H1 (cell line): ENCODE results near the gene CCDC116. TPM values are rescaled to one million over a fixed set of nuclear protein-coding genes. Genes with fewer than 3 reads are reported as not detected.
A peak's percentile ranks its signal among the peaks of the same experiment; 100 is the strongest.

Experiments used
- CTCF ChIA-PET: fragments of 300-600 bp; sonication (Branson Sonifier 250); formaldehyde crosslinking; loops from one replicate; lab custom pipeline; 2021; ENCODE audit not compliant: partially characterized antibody; lab: Charles Lee
- POLR2A ChIA-PET: fragments of 300-600 bp; sonication (Branson Sonifier 250); formaldehyde crosslinking; loops from one replicate; lab custom pipeline; 2021; ENCODE audit warnings: inconsistent platforms; ENCODE audit not compliant: partially characterized antibody; lab: Charles Lee
- DNase-seq, 2 experiments: peaks; one replicate each; pipeline versions ENCODE4 v3.0.0 to v3.0.0-alpha.2; 2010 to 2022; ENCODE audit warnings: low spot score in 2 of 2, low read depth in 1 of 2, mixed read lengths in 1 of 2
- FAIRE-seq: peaks from 2 replicates; lab custom pipeline; 2011; peaks lifted over from hg19 to GRCh38; lab: Jason Lieb, UNC
- H2AFZ ChIP-seq: 2 replicates; pipeline ENCODE4 v1.8.1; 2012; ENCODE audit warnings: low read length, inconsistent platforms
- H2AK5ac ChIP-seq: 2 replicates; pipeline ENCODE4 v1.6.1; 2013; ENCODE audit warnings: low read depth, low read length
- H2BK120ac ChIP-seq: replicated peaks from 2 replicates; pipeline ENCODE3; 2013; ENCODE audit warnings: low read depth, low read length, inconsistent platforms
- H2BK12ac ChIP-seq: 2 replicates; pipeline ENCODE4 v1.6.1; 2013; ENCODE audit warnings: low read depth, low read length
- H2BK15ac ChIP-seq: 2 replicates; pipeline ENCODE4 v1.6.1; 2013; ENCODE audit warnings: low read length
- H2BK20ac ChIP-seq: 2 replicates; pipeline ENCODE4 v1.6.1; 2013; ENCODE audit warnings: low read length
- H2BK5ac ChIP-seq: 2 replicates; pipeline ENCODE4 v1.6.1; 2013; ENCODE audit warnings: low read depth, low read length
- H3K14ac ChIP-seq: 2 replicates; pipeline ENCODE4 v1.6.1; 2013; ENCODE audit warnings: inconsistent platforms; ENCODE audit not compliant: insufficient read length
- H3K18ac ChIP-seq: 2 replicates; pipeline ENCODE4 v1.6.1; 2013; ENCODE audit warnings: low read length; ENCODE audit errors: extremely low read depth
- H3K23ac ChIP-seq: 2 replicates; pipeline ENCODE4 v1.6.1; 2013; ENCODE audit warnings: inconsistent platforms; ENCODE audit not compliant: insufficient read length
- H3K23me2 ChIP-seq: 2 replicates; pipeline ENCODE4 v1.6.1; 2013; ENCODE audit warnings: low read depth, low read length
- H3K27ac ChIP-seq: 2 replicates; pipeline ENCODE4 v1.6.1; 2011; ENCODE audit warnings: low read depth, low read length, inconsistent platforms
- H3K27me3 ChIP-seq, 4 experiments: replicated peaks in 1 of 4; 1 replicate in 1 of 4; 2 replicates in 3 of 4; pipeline versions ENCODE4 v1.6.1 to v1.8.1; 2011 to 2013; ENCODE audit warnings: low read length in 3 of 4, mild to moderate bottlenecking in 3 of 4, inconsistent platforms in 2 of 4, mixed read lengths in 2 of 4, moderate library complexity in 1 of 4; ENCODE audit not compliant: control insufficient read depth in 3 of 4, insufficient read depth in 3 of 4; ENCODE audit errors: extremely low read depth in 1 of 4
- H3K36me3 ChIP-seq, 4 experiments: 2 replicates each; pipeline versions ENCODE4 v1.6.1 to v1.8.1; 2011 to 2013; ENCODE audit warnings: mild to moderate bottlenecking in 4 of 4, low read length in 3 of 4, moderate library complexity in 2 of 4, control low read depth in 1 of 4, inconsistent platforms in 1 of 4; ENCODE audit not compliant: insufficient read depth in 4 of 4, control insufficient read depth in 2 of 4
- H3K4ac ChIP-seq: replicated peaks from 2 replicates; pipeline ENCODE3; 2013; ENCODE audit warnings: low read length, low read depth, mixed read lengths, inconsistent platforms; ENCODE audit not compliant: insufficient read length
- H3K4me1 ChIP-seq, 4 experiments: replicated peaks in 1 of 4; 1 replicate in 1 of 4; 2 replicates in 3 of 4; pipeline versions ENCODE4 v1.6.1 to v1.8.1; 2011 to 2013; ENCODE audit warnings: low read length in 3 of 4, inconsistent platforms in 2 of 4, mixed read lengths in 1 of 4; ENCODE audit not compliant: insufficient read depth in 4 of 4, control insufficient read depth in 3 of 4
- H3K4me2 ChIP-seq, 2 experiments: 2 replicates each; pipeline versions ENCODE4 v1.6.1 to v1.8.1; 2011 to 2013; ENCODE audit warnings: low read depth in 2 of 2, low read length in 2 of 2, control low read depth in 1 of 2, inconsistent platforms in 1 of 2, mild to moderate bottlenecking in 1 of 2; ENCODE audit not compliant: insufficient read depth in 1 of 2
- H3K4me3 ChIP-seq, 4 experiments: fragments of 200-600, 300-600 bp in 1 of 4; sonication (generic), shearing (Covaris generic), sonication (Bioruptor Twin) in 1 of 4; 2 replicates each; pipeline versions ENCODE4 v1.5.1 to v1.8.1; 2011 to 2016; ENCODE audit warnings: low read length in 4 of 4, low read depth in 3 of 4, control low read depth in 2 of 4, inconsistent platforms in 2 of 4, mild to moderate bottlenecking in 2 of 4, mixed read lengths in 1 of 4, moderate library complexity in 1 of 4; ENCODE audit not compliant: insufficient read depth in 2 of 4; ENCODE audit errors: extremely low read depth in 1 of 4
- H3K56ac ChIP-seq: replicated peaks from 2 replicates; pipeline ENCODE3; 2013; ENCODE audit warnings: low read depth, mild to moderate bottlenecking, mixed read lengths, low read length, inconsistent platforms; ENCODE audit not compliant: insufficient read length
- H3K79me1 ChIP-seq: 2 replicates; pipeline ENCODE4 v1.6.1; 2013; ENCODE audit warnings: low read depth, low read length, control low read depth
- H3K79me2 ChIP-seq, 2 experiments: 2 replicates each; pipeline versions ENCODE4 v1.6.1 to v1.8.1; 2012 to 2013; ENCODE audit warnings: low read length in 2 of 2, mild to moderate bottlenecking in 2 of 2, inconsistent platforms in 1 of 2; ENCODE audit not compliant: insufficient read depth in 2 of 2, control insufficient read depth in 1 of 2
- H3K9ac ChIP-seq, 4 experiments: replicated peaks in 1 of 4; 1 replicate in 1 of 4; 2 replicates in 3 of 4; pipeline versions ENCODE4 v1.6.1 to v1.8.1; 2011 to 2013; ENCODE audit warnings: low read depth in 3 of 4, low read length in 3 of 4, control low read depth in 2 of 4, mild to moderate bottlenecking in 2 of 4, moderate library complexity in 2 of 4, inconsistent platforms in 1 of 4; ENCODE audit errors: extremely low read depth in 1 of 4
- H3K9me3 ChIP-seq, 2 experiments: 2 replicates each; pipeline versions ENCODE4 v1.6.1 to v1.8.1; 2012 to 2013; ENCODE audit warnings: mild to moderate bottlenecking in 2 of 2, moderate library complexity in 2 of 2, control low read depth in 1 of 2, inconsistent platforms in 1 of 2, low read depth in 1 of 2, low read length in 1 of 2, mixed read lengths in 1 of 2; ENCODE audit not compliant: insufficient read depth in 2 of 2
- H4K20me1 ChIP-seq, 2 experiments: replicated peaks in 1 of 2; 2 replicates each; pipeline versions ENCODE3 to v1.8.1; 2011 to 2013; ENCODE audit warnings: inconsistent platforms in 2 of 2, low read length in 2 of 2, mild to moderate bottlenecking in 1 of 2; ENCODE audit not compliant: insufficient read depth in 2 of 2, control insufficient read depth in 1 of 2
- H4K5ac ChIP-seq: 2 replicates; pipeline ENCODE4 v1.6.1; 2013; ENCODE audit warnings: low read length, low read depth, mixed read lengths, inconsistent platforms; ENCODE audit not compliant: insufficient read length
- H4K8ac ChIP-seq: 2 replicates; pipeline ENCODE4 v1.8.0; 2013; ENCODE audit warnings: mild to moderate bottlenecking, moderate library complexity, low read length, inconsistent platforms; ENCODE audit not compliant: insufficient read depth; ENCODE audit errors: extremely low read depth
- H4K91ac ChIP-seq: replicated peaks from 2 replicates; pipeline ENCODE3; 2013; ENCODE audit warnings: low read length, mixed read lengths, inconsistent platforms; ENCODE audit not compliant: insufficient read length
- BACH1 ChIP-seq: IDR thresholded peaks from 2 replicates; pipeline ENCODE4 v1.6.1; 2012; ENCODE audit warnings: low read length, improper control_type of control experiment
- CHD2 ChIP-seq: IDR thresholded peaks from 2 replicates; pipeline ENCODE4 v1.6.1; 2012; ENCODE audit warnings: low read length, improper control_type of control experiment
- EP300 ChIP-seq, 2 experiments: IDR thresholded peaks; 1 replicate in 1 of 2; 2 replicates in 1 of 2; pipeline ENCODE4 v1.6.1; 2011 to 2012; ENCODE audit warnings: low read depth in 2 of 2, low read length in 2 of 2, mild to moderate bottlenecking in 2 of 2, borderline replicate concordance in 1 of 2, inconsistent platforms in 1 of 2, moderate library complexity in 1 of 2
- HDAC2 ChIP-seq, 2 experiments: fragments of 300-600 bp in 1 of 2; sonication (generic) in 1 of 2; IDR thresholded peaks; 2 replicates each; pipeline ENCODE4 v1.6.1; 2011 to 2012; ENCODE audit warnings: low read depth in 2 of 2, low read length in 2 of 2, mild to moderate bottlenecking in 2 of 2, moderate library complexity in 2 of 2, borderline replicate concordance in 1 of 2, inconsistent platforms in 1 of 2
- HDAC6 ChIP-seq: IDR thresholded peaks from one replicate; pipeline ENCODE4 v1.7.1; 2012; ENCODE audit warnings: low read depth, mild to moderate bottlenecking, inconsistent platforms, low read length, moderate library complexity
- TBP ChIP-seq: IDR thresholded peaks from 2 replicates; pipeline ENCODE4 v1.6.1; 2011; ENCODE audit warnings: low read depth, low read length, improper control_type of control experiment
- TEAD4 ChIP-seq: IDR thresholded peaks from 2 replicates; pipeline ENCODE4 v1.6.1; 2012; ENCODE audit warnings: low read depth, low read length, inconsistent platforms, mixed read lengths
- WGBS, 2 experiments: shearing (Covaris generic) in 1 of 2; methylation state at CpG; one replicate each; pipeline versions ENCODE4 v1.1.6 to v1.1.7; 2013 to 2015; ENCODE audit warnings: low lambda C conversion rate in 2 of 2, mixed read lengths in 2 of 2, inconsistent platforms in 1 of 2, low coverage in 1 of 2, missing lambda C conversion rate in 1 of 2; ENCODE audit not compliant: insufficient replicate concordance in 2 of 2, insufficient coverage in 1 of 2, insufficient read length in 1 of 2; ENCODE audit errors: extremely low coverage in 1 of 2, missing lambda C conversion rate in 1 of 2; 5-methylcytosine and 5-hydroxymethylcytosine counted together
- polyA plus RNA-seq, 7 experiments: library from polyadenylated mRNA; depleted of rRNA in 3 of 7; stranded (reverse) in 5 of 7; unstranded in 2 of 7; fragments of >200 nt in 5 of 7; fragments of 200-250 nt in 2 of 7; gene quantifications; 1 replicate in 5 of 7; 2 replicates in 1 of 7; 4 replicates in 1 of 7; pipeline versions ENCODE4 v1.2.1 to v1.2.3, GENCODE V29; 2011 to 2013; ENCODE audit warnings: missing spikeins in 2 of 7, mixed read lengths in 2 of 7
- total RNA-seq: library from RNA; stranded (reverse); fragmentation: NEBNext Ultra II Directional; extraction: Animal tissue kit (Norgen Biotek cat#: 25700); gene quantifications from 2 replicates; pipeline ENCODE4 v1.2.1, GENCODE V29; 2021
- TF ChIP-seq, protein P1 (sequence below): IDR thresholded peaks from 2 replicates; pipeline ENCODE4 v1.6.1; 2011; ENCODE audit warnings: low read length, improper control_type of control experiment

The CCDC116 gene
- total and polyA plus RNA-seq, 2 of the 8 experiments (the other 6 are each of a cell fraction or from before 2014, with no cell fraction given): 0.08 TPM; not detected in 1

DNA sequence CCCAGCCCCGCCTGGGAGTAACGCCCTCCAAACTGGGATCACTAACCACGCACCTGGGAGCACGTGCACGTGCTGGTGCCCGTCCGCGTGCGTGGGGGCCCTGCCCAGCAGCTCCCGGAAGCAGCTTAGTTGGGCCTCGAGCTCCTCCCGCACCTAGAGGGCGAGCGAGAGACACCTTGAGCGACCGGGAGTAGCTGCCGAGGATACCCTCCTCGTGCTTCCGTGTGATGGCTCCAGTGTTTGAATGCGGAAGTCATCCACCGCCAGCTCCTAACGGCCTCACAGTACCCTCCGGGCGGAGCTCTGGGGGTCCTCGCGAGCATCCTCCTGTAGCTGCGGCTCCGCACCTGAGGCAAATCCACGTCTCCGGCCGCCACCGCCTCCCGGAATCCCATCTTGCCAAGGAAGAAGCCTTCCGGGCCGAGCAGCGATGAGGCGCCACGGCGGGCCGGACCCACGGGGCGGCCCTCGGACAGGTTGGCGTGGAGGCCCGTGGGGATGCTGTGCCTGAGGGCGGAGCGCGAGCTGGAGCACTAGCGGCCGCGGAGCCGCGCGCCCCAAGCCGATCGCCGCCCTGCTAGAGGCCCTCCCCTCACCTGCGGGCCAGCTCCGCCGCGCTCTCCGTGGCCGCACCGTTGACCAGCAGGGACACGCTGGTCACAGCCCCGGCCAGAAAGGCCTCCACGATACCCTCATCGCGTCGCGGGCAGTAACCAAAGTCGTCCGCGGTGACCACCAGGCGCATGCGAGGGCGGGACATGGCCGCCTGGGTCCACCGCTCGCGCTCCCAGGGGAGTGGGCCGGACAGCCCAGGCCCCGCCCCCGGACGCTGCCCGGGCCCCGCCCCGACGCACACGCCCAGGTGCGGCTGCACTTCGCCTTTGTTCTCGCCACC, 3.1 kb upstream of the CCDC116 start, which contains the start of gene YDJC:
YDJC (minus strand) TSS at position 768 of the 895 bp plus-strand sequence; CDS start at position 760, 8 bp downstream.
- FAIRE-seq (no peak), DNase-seq (peak; percentile 82 to 96)
- Histone ChIP-seq H2AK5ac (no peak within 1 kb of the TSS), H3K4me3 (peak within 1 kb of the TSS; percentile 52 to 95 (median 86)), H3K9ac (peak within 1 kb of the TSS; percentile 23 to 96 (median 92)), H2BK5ac (peak within 1 kb of the TSS; percentile 94), H2AFZ (no peak within 1 kb of the TSS), H4K5ac (peak within 1 kb of the TSS; percentile 96), H3K23me2 (no peaks in the 10 kb centered on the region; the same call in 1 of the 2 replicates), H3K4me1 (peaks cover 0 to 3% (median 2%) of the 10 kb centered on the region in 4 experiments; a peak in 2 of 7 replicates), H3K4me2 (peak within 1 kb of the TSS; percentile 2 to 83; a peak in 3 of 4 replicates), H2BK12ac (peak within 1 kb of the TSS; percentile 43; the same call in 1 of the 2 replicates), H3K23ac (no peak within 1 kb of the TSS), H4K91ac (peak within 1 kb of the TSS; percentile 97), H3K27ac (peak within 1 kb of the TSS; percentile 77; the same call in 1 of the 2 replicates), H4K20me1 (peaks cover 9 to 21% of the 10 kb centered on the region in 2 experiments), H2BK120ac (peak within 1 kb of the TSS; percentile 43), H3K56ac (peak within 1 kb of the TSS; percentile 69), H3K9me3 (no peaks in the 10 kb centered on the region; a peak in 1 of 4 replicates), H2BK15ac (no peak within 1 kb of the TSS), H4K8ac (peak within 1 kb of the TSS; percentile 97), H3K79me1 (0 out of 2 replicates have a peak, but pooled peaks cover 4% of the 10 kb centered on the region), H3K27me3 (no peaks in the 10 kb centered on the region; a peak in 2 of 7 replicates), H3K14ac (no peak within 1 kb of the TSS), H3K18ac (peak within 1 kb of the TSS; percentile 63), H3K36me3 (peaks cover 0 to 7% (median 3%) of the 10 kb centered on the region in 4 experiments; a peak in 2 of 8 replicates), H3K79me2 (peaks cover 0 to 12% of the 10 kb centered on the region in 2 experiments; a peak in 1 of 4 replicates), H2BK20ac (no peak within 1 kb of the TSS), H3K4ac (peak within 1 kb of the TSS; percentile 97)
- ChIA-PET CTCF (interaction anchor here (0.5 to 24.1 kb wide), 21 partner anchors 9 to 218 kb away, joined by 3 to 499 read pairs (median 7); partner anchors contain the start of genes CCDC116 and SDF2L1), POLR2A (interaction anchor here (0.7 to 10.2 kb wide), 13 partner anchors 8 to 62 kb away, joined by 3 to 74 read pairs (median 5); partner anchors contain the start of genes SDF2L1 and UBE2L3)
- WGBS, 2 experiments: 4% methylated on average over 74 of the region's 93 CpGs; no CpG with 5 or more reads in 1 of the 2 experiments
- TF ChIP-seq CHD2: no peak
- no peak for TF ChIP-seq TEAD4
- TF ChIP-seq, protein P1, sequence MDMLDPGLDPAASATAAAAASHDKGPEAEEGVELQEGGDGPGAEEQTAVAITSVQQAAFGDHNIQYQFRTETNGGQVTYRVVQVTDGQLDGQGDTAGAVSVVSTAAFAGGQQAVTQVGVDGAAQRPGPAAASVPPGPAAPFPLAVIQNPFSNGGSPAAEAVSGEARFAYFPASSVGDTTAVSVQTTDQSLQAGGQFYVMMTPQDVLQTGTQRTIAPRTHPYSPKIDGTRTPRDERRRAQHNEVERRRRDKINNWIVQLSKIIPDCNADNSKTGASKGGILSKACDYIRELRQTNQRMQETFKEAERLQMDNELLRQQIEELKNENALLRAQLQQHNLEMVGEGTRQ: peak; percentile 32; the same call in 1 of the 2 replicates
- no peak for TF ChIP-seq EP300 (IDR thresholded peaks at IDR 0.05; ENCODE audit: borderline replicate concordance in 1 of 2, low read depth in 2 of 2, low read length in 2 of 2)
- no peak for TF ChIP-seq HDAC6
- peak; percentile 13 to 82; a peak in 1 of 4 replicates for TF ChIP-seq HDAC2 (IDR thresholded peaks at IDR 0.05; ENCODE audit: borderline replicate concordance in 1 of 2, low read depth in 2 of 2, low read length in 2 of 2)
- peak; percentile 58 for TF ChIP-seq TBP
- peak; percentile 38; the same call in 1 of the 2 replicates for TF ChIP-seq BACH1
